Liver (tissue), 9 donors: ENCODE data around the gene GREM2. TPM values are rescaled to one million over a fixed set of nuclear protein-coding genes. Genes with fewer than 3 reads are reported as not detected.

Experiments
- DNase-seq: peaks from one replicate; pipeline ENCODE4 v3.0.0-alpha.2; 2017; ENCODE audit warnings: low spot score
- H3K27ac ChIP-seq, 2 donors: one replicate each; pipeline ENCODE4 v1.7.0; 2013; ENCODE audit warnings: inconsistent platforms in 2 of 2, low read length in 2 of 2, control low read depth in 1 of 2, low read depth in 1 of 2, mild to moderate bottlenecking in 1 of 2
- H3K27me3 ChIP-seq, 4 donors: one replicate each; pipeline versions ENCODE4 v1.6.1 to v1.7.0; 2013; ENCODE audit warnings: low read length in 3 of 4, inconsistent platforms in 1 of 4, mild to moderate bottlenecking in 1 of 4, moderate library complexity in 1 of 4; ENCODE audit not compliant: control insufficient read depth in 4 of 4, insufficient read depth in 4 of 4
- H3K36me3 ChIP-seq, 4 donors: one replicate each; pipeline versions ENCODE4 v1.6.1 to v1.7.0; 2013; ENCODE audit warnings: low read length in 3 of 4, mild to moderate bottlenecking in 3 of 4, low read depth in 1 of 4, moderate library complexity in 1 of 4; ENCODE audit not compliant: control insufficient read depth in 4 of 4, insufficient read depth in 3 of 4
- H3K4me1 ChIP-seq, 4 donors: one replicate each; pipeline versions ENCODE4 v1.6.1 to v1.7.0; 2013; ENCODE audit warnings: low read length in 3 of 4, mild to moderate bottlenecking in 3 of 4, moderate library complexity in 1 of 4; ENCODE audit not compliant: control insufficient read depth in 4 of 4, insufficient read depth in 4 of 4
- H3K4me3 ChIP-seq, 3 donors: one replicate each; pipeline versions ENCODE4 v1.6.1 to v1.7.0; 2013; ENCODE audit warnings: low read length in 3 of 3, control low read depth in 1 of 3, low read depth in 1 of 3, mild to moderate bottlenecking in 1 of 3
- H3K9ac ChIP-seq, 2 donors: one replicate each; pipeline ENCODE4 v1.7.0; 2013; ENCODE audit warnings: low read length in 2 of 2, mild to moderate bottlenecking in 2 of 2, moderate library complexity in 2 of 2, control low read depth in 1 of 2, low read depth in 1 of 2
- H3K9me3 ChIP-seq, 4 donors: one replicate each; pipeline versions ENCODE4 v1.6.1 to v1.7.0; 2013; ENCODE audit warnings: low read length in 3 of 4; ENCODE audit not compliant: control insufficient read depth in 4 of 4
- CTCF ChIP-seq: fragments of 150-350 bp; IDR thresholded peaks from 2 replicates; pipeline ENCODE4 v1.5.1; 2017; ENCODE audit warnings: improper control_type of control experiment, low read depth, low read length; ENCODE audit not compliant: missing input control
- EGR1 ChIP-seq, 2 donors: IDR thresholded peaks; 2 replicates each; pipeline ENCODE4 v1.6.1; 2016 to 2018; ENCODE audit warnings: antibody characterized with exemption in 2 of 2, low read depth in 2 of 2
- FOXA1 ChIP-seq: IDR thresholded peaks from 2 replicates; pipeline ENCODE4 v1.6.1; 2016; ENCODE audit warnings: antibody characterized with exemption
- FOXA2 ChIP-seq: IDR thresholded peaks from 2 replicates; pipeline ENCODE4 v1.6.1; 2016; ENCODE audit warnings: antibody characterized with exemption
- GABPA ChIP-seq, 2 donors: IDR thresholded peaks in 1 of 2; conservative IDR thresholded peaks in 1 of 2; 2 replicates each; pipeline ENCODE4 v1.6.1; 2016; ENCODE audit warnings: antibody characterized with exemption in 2 of 2, mild to moderate bottlenecking in 1 of 2, moderate library complexity in 1 of 2
- HNF4A ChIP-seq, 2 donors: conservative IDR thresholded peaks; 2 replicates each; pipeline ENCODE4 v1.6.1; 2016; ENCODE audit warnings: antibody characterized with exemption in 2 of 2, mild to moderate bottlenecking in 2 of 2
- HNF4G ChIP-seq: IDR thresholded peaks from 2 replicates; pipeline ENCODE4 v1.6.1; 2016; ENCODE audit warnings: antibody characterized with exemption
- JUND ChIP-seq, 2 donors: IDR thresholded peaks; 2 replicates each; pipeline ENCODE4 v1.6.1; 2016; ENCODE audit warnings: antibody characterized with exemption in 2 of 2
- MAX ChIP-seq: IDR thresholded peaks from 2 replicates; pipeline ENCODE4 v1.6.1; 2016; ENCODE audit warnings: antibody characterized with exemption
- NR2F2 ChIP-seq: IDR thresholded peaks from 2 replicates; pipeline ENCODE4 v1.6.1; 2016; ENCODE audit warnings: antibody characterized with exemption
- RAD21 ChIP-seq, 2 donors: IDR thresholded peaks; 2 replicates each; pipeline ENCODE4 v1.6.1; 2016; ENCODE audit warnings: antibody characterized with exemption in 2 of 2, mild to moderate bottlenecking in 2 of 2
- REST ChIP-seq: IDR thresholded peaks from 2 replicates; pipeline ENCODE4 v1.6.1; 2016; ENCODE audit warnings: antibody characterized with exemption, mild to moderate bottlenecking
- RXRA ChIP-seq, 2 donors: IDR thresholded peaks; 2 replicates each; pipeline ENCODE4 v1.6.1; 2017 to 2018; ENCODE audit warnings: antibody characterized with exemption in 2 of 2, mild to moderate bottlenecking in 1 of 2
- SP1 ChIP-seq: IDR thresholded peaks from 2 replicates; pipeline ENCODE4 v1.6.1; 2018; ENCODE audit warnings: antibody characterized with exemption, mild to moderate bottlenecking
- TAF1 ChIP-seq: conservative IDR thresholded peaks from 2 replicates; pipeline ENCODE4 v1.6.1; 2016; ENCODE audit warnings: antibody characterized with exemption, mild to moderate bottlenecking
- YY1 ChIP-seq: IDR thresholded peaks from 2 replicates; pipeline ENCODE4 v1.6.1; 2016; ENCODE audit warnings: antibody characterized with exemption, mild to moderate bottlenecking
- ZBTB33 ChIP-seq: IDR thresholded peaks from 2 replicates; pipeline ENCODE4 v1.6.1; 2016; ENCODE audit warnings: antibody characterized with exemption
- WGBS: extraction: QIAGEN DNeasy Blood & Tissue Kit; methylation state at CpG from one replicate; pipeline ENCODE4 v1.1.7; 2013; 5-methylcytosine and 5-hydroxymethylcytosine counted together
- polyA plus RNA-seq, 2 donors: library from polyadenylated mRNA; stranded (reverse) in 1 of 2; unstranded in 1 of 2; fragments of 200-250 nt in 1 of 2; fragments of >200 nt in 1 of 2; fragmentation: Nextera tagmentation in 1 of 2; extraction: Ambion mirVana in 1 of 2; gene quantifications; one replicate each; pipeline versions ENCODE4 v1.2.1 to v1.2.3, GENCODE V29; 2013 to 2015
- total RNA-seq, 2 donors: library from RNA; depleted of rRNA; stranded (reverse); fragments of >200 nt; gene quantifications; one replicate each; pipeline ENCODE4 v1.2.3, GENCODE V29; 2014
- donor health status: healthy.
- donor health status: healthy.
- donor health status: healthy.
- donor health status: healthy.
- donor health status: healthy.

Gene GREM2
- total and polyA plus RNA-seq, 4 donors = 0.19 to 19.5 (median 4.3) TPM

- WGBS = 83% methylated on average over 1 of the region's 1 CpG
- DNase-seq = no peak
- H3K4me1 ChIP-seq = no peaks in the 10 kb centered on the region
- no peak overlapping the region for H3K4me3 ChIP-seq
- no peaks in the 10 kb centered on the region for H3K36me3 ChIP-seq
- H3K27me3 ChIP-seq = no peaks in the 10 kb centered on the region
- no peak for TF ChIP-seq YY1
- TF ChIP-seq HNF4A (conservative IDR thresholded peaks at IDR 0.05) = no peak
- no peak for TF ChIP-seq TAF1
- TF ChIP-seq REST = no peak
- no peak for TF ChIP-seq RAD21 (IDR thresholded peaks at IDR 0.05)
- TF ChIP-seq MAX = no peak
- no peak for TF ChIP-seq FOXA1
- TF ChIP-seq EGR1 (IDR thresholded peaks at IDR 0.05; ENCODE audit: low read depth in 2 of 2) = no peak
- H3K9me3 ChIP-seq = no peaks in the 10 kb centered on the region
- H3K9ac ChIP-seq = no peak overlapping the region
- H3K27ac ChIP-seq = no peak overlapping the region
Observed at GRCh38 chr1:240515505-240515904, 96.5 kb downstream of the GREM2 start.

- no peaks in the 10 kb centered on the region for H3K9me3 ChIP-seq
- H3K36me3 ChIP-seq = no peaks in the 10 kb centered on the region
- no peak overlapping the region for H3K9ac ChIP-seq
- no peak for DNase-seq
- H3K4me1 ChIP-seq = no peaks in the 10 kb centered on the region
- no peaks in the 10 kb centered on the region for H3K27me3 ChIP-seq
- no peak overlapping the region for H3K4me3 ChIP-seq
- no peak overlapping the region for H3K27ac ChIP-seq
- TF ChIP-seq ZBTB33 (no peak), RAD21 (IDR thresholded peaks at IDR 0.05) (no peak), NR2F2 (no peak), FOXA2 (no peak)
Observed at GRCh38 chr1:240511789-240512188, 100.2 kb downstream of the GREM2 start.

GRCh38 chr1:240508950-240509349 lies 103.0 kb downstream of the GREM2 start:
- Histone ChIP-seq H3K4me3 (no peak overlapping the region), H3K36me3 (no peaks in the 10 kb centered on the region), H3K4me1 (no peaks in the 10 kb centered on the region), H3K9ac (no peak overlapping the region), H3K27me3 (no peaks in the 10 kb centered on the region), H3K27ac (no peak overlapping the region), H3K9me3 (no peaks in the 10 kb centered on the region)
- DNase-seq = no peak
- 77% methylated on average over 2 of the region's 2 CpGs for WGBS
- TF ChIP-seq FOXA1 = no peak
- TF ChIP-seq NR2F2 = no peak
- no peak for TF ChIP-seq MAX
- TF ChIP-seq YY1 = no peak
- no peak for TF ChIP-seq JUND (IDR thresholded peaks at IDR 0.05)
- TF ChIP-seq GABPA (IDR thresholded peaks at IDR 0.05 in 1 of 2, conservative IDR thresholded peaks at IDR 0.05 in 1 of 2) = no peak
- TF ChIP-seq HNF4G = no peak
- TF ChIP-seq CTCF = no peak
- no peak for TF ChIP-seq RXRA (IDR thresholded peaks at IDR 0.05)
- TF ChIP-seq EGR1 (IDR thresholded peaks at IDR 0.05; ENCODE audit: low read depth in 2 of 2) = no peak
- no peak for TF ChIP-seq SP1
- TF ChIP-seq ZBTB33 = no peak
- TF ChIP-seq RAD21 (IDR thresholded peaks at IDR 0.05) = no peak
- no peak for TF ChIP-seq TAF1
- no peak for TF ChIP-seq HNF4A (conservative IDR thresholded peaks at IDR 0.05)
- no peak for TF ChIP-seq FOXA2
